ENCODE results near the gene DENND1B.

GRCh38 chr1:197786280-197786679 lies 11.0 kb upstream of the DENND1B start:
- no peak for TF ChIP-seq CTCF (conservative IDR thresholded peaks at IDR 0.05; ENCODE audit: low read depth, low read length)
- TF ChIP-seq EZH2 (IDR thresholded peaks at IDR 0.05; ENCODE audit: borderline replicate concordance, low read depth, low read length, poor library complexity, severe bottlenecking) = no peak
